ENCODE results near the gene MBTPS1. TPM values are rescaled to one million over a fixed set of nuclear protein-coding genes. Genes with fewer than 3 reads are reported as not detected.

Gene MBTPS1
- total and polyA plus RNA-seq, 4 donors: 21.1 to 65.0 (median 30.8) TPM

DNA sequence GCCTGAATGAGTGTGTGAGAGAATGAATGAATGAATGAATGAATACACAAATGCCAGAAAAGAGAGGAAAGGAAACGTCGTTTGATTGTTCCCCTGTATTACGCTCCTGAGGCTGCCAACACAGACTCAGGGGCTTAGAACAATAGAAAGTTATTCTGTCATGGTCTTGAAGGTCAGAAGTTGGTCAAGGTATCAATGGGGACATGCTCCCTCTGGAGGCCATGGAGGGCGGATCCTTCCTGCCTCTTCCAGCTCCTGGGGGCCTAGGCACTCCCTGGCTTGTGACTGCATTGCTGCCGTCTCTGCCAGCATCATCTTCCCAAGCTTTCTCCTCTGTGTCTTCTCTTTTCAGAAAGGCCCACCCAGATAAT, 72.6 kb downstream of the MBTPS1 start:
- peaks cover 0 to 2% (median 0%) of the 10 kb centered on the region in 4 donors for H3K36me3 ChIP-seq (ENCODE audit: control insufficient read depth in 4 of 4, insufficient read depth in 3 of 4, low read depth in 1 of 4, low read length in 3 of 4)
- no peak for DNase-seq (ENCODE audit: low spot score)
- H3K4me3 ChIP-seq (ENCODE audit: low read depth in 1 of 3, low read length in 3 of 3): no peak overlapping the region
- no peaks in the 10 kb centered on the region for H3K27me3 ChIP-seq (ENCODE audit: control insufficient read depth in 4 of 4, insufficient read depth in 4 of 4, low read length in 3 of 4)
- no peaks in the 10 kb centered on the region for H3K9me3 ChIP-seq (ENCODE audit: control insufficient read depth in 4 of 4, low read length in 3 of 4)
- no peak overlapping the region for H3K27ac ChIP-seq (ENCODE audit: low read depth in 1 of 2, low read length in 2 of 2)
- TF ChIP-seq, protein P1, sequence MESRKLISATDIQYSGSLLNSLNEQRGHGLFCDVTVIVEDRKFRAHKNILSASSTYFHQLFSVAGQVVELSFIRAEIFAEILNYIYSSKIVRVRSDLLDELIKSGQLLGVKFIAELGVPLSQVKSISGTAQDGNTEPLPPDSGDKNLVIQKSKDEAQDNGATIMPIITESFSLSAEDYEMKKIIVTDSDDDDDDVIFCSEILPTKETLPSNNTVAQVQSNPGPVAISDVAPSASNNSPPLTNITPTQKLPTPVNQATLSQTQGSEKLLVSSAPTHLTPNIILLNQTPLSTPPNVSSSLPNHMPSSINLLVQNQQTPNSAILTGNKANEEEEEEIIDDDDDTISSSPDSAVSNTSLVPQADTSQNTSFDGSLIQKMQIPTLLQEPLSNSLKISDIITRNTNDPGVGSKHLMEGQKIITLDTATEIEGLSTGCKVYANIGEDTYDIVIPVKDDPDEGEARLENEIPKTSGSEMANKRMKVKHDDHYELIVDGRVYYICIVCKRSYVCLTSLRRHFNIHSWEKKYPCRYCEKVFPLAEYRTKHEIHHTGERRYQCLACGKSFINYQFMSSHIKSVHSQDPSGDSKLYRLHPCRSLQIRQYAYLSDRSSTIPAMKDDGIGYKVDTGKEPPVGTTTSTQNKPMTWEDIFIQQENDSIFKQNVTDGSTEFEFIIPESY (IDR thresholded peaks at IDR 0.05): no peak
- no peak for TF ChIP-seq TAF1 (conservative IDR thresholded peaks at IDR 0.05)
- no peak for TF ChIP-seq JUND (IDR thresholded peaks at IDR 0.05)
- TF ChIP-seq HNF4G (IDR thresholded peaks at IDR 0.05): no peak
- TF ChIP-seq HNF4A (conservative IDR thresholded peaks at IDR 0.05): no peak
- TF ChIP-seq RAD21 (IDR thresholded peaks at IDR 0.05): peak; percentile 38 to 63
- no peak for TF ChIP-seq NR2F2 (IDR thresholded peaks at IDR 0.05)
- TF ChIP-seq, protein P2, sequence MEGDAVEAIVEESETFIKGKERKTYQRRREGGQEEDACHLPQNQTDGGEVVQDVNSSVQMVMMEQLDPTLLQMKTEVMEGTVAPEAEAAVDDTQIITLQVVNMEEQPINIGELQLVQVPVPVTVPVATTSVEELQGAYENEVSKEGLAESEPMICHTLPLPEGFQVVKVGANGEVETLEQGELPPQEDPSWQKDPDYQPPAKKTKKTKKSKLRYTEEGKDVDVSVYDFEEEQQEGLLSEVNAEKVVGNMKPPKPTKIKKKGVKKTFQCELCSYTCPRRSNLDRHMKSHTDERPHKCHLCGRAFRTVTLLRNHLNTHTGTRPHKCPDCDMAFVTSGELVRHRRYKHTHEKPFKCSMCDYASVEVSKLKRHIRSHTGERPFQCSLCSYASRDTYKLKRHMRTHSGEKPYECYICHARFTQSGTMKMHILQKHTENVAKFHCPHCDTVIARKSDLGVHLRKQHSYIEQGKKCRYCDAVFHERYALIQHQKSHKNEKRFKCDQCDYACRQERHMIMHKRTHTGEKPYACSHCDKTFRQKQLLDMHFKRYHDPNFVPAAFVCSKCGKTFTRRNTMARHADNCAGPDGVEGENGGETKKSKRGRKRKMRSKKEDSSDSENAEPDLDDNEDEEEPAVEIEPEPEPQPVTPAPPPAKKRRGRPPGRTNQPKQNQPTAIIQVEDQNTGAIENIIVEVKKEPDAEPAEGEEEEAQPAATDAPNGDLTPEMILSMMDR (IDR thresholded peaks at IDR 0.05; ENCODE audit: low read depth, low read length, missing input control): peak; percentile 25
- TF ChIP-seq EGR1 (IDR thresholded peaks at IDR 0.05; ENCODE audit: low read depth in 2 of 2): no peak
- TF ChIP-seq SP1 (IDR thresholded peaks at IDR 0.05): no peak
- 37% methylated on average over 5 of the region's 5 CpGs for WGBS
- H3K4me1 ChIP-seq (ENCODE audit: control insufficient read depth in 4 of 4, insufficient read depth in 4 of 4, low read length in 3 of 4): no peaks in the 10 kb centered on the region
- no peak overlapping the region for H3K9ac ChIP-seq (ENCODE audit: low read depth in 1 of 2, low read length in 2 of 2)

DNA sequence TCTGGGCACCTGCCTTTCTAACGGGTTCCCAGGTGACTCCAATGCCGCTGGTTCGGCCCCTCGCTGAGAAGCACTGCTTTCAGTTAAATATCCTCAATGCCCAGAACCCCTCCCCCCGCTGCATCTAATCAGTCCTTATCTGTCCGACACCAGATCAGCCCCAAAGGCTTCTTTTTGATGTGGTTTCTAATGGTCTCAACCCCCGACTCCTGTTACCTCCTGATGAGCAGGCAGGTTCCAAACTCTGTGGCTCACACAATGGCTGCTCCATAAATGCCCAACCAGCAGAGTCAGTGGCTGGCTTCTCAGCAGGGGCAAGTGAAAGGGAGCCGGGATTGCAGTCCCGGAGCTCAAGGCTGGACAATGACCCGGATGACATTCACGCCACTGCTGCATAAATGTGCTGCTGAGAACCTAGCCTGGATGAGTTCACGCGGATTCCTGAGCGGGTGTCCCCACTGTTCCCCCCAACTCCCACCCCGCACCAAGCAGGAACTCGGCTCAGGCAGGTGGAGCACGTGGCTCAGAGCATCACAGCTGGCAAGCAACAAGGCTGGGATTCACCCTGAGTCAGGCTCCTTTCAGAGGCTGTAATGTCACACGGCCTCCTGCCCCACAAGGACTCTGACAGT, 73.1 kb downstream of the MBTPS1 start:
- Histone ChIP-seq H3K4me1 (ENCODE audit: control insufficient read depth in 4 of 4, insufficient read depth in 4 of 4, low read length in 3 of 4) (no peaks in the 10 kb centered on the region), H3K9ac (ENCODE audit: low read depth in 1 of 2, low read length in 2 of 2) (no peak overlapping the region), H3K36me3 (ENCODE audit: control insufficient read depth in 4 of 4, insufficient read depth in 3 of 4, low read depth in 1 of 4, low read length in 3 of 4) (peaks cover 0 to 2% (median 0%) of the 10 kb centered on the region in 4 donors), H3K4me3 (ENCODE audit: low read depth in 1 of 3, low read length in 3 of 3) (no peak overlapping the region), H3K9me3 (ENCODE audit: control insufficient read depth in 4 of 4, low read length in 3 of 4) (no peaks in the 10 kb centered on the region), H3K27me3 (ENCODE audit: control insufficient read depth in 4 of 4, insufficient read depth in 4 of 4, low read length in 3 of 4) (no peaks in the 10 kb centered on the region), H3K27ac (ENCODE audit: low read depth in 1 of 2, low read length in 2 of 2) (no peak overlapping the region)
- no peak for TF ChIP-seq FOXA2 (IDR thresholded peaks at IDR 0.05)
- no peak for TF ChIP-seq TAF1 (conservative IDR thresholded peaks at IDR 0.05)
- no peak for TF ChIP-seq NR2F2 (IDR thresholded peaks at IDR 0.05)
- TF ChIP-seq, protein P3, sequence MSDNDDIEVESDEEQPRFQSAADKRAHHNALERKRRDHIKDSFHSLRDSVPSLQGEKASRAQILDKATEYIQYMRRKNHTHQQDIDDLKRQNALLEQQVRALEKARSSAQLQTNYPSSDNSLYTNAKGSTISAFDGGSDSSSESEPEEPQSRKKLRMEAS (IDR thresholded peaks at IDR 0.05): no peak
- TF ChIP-seq, protein P4, sequence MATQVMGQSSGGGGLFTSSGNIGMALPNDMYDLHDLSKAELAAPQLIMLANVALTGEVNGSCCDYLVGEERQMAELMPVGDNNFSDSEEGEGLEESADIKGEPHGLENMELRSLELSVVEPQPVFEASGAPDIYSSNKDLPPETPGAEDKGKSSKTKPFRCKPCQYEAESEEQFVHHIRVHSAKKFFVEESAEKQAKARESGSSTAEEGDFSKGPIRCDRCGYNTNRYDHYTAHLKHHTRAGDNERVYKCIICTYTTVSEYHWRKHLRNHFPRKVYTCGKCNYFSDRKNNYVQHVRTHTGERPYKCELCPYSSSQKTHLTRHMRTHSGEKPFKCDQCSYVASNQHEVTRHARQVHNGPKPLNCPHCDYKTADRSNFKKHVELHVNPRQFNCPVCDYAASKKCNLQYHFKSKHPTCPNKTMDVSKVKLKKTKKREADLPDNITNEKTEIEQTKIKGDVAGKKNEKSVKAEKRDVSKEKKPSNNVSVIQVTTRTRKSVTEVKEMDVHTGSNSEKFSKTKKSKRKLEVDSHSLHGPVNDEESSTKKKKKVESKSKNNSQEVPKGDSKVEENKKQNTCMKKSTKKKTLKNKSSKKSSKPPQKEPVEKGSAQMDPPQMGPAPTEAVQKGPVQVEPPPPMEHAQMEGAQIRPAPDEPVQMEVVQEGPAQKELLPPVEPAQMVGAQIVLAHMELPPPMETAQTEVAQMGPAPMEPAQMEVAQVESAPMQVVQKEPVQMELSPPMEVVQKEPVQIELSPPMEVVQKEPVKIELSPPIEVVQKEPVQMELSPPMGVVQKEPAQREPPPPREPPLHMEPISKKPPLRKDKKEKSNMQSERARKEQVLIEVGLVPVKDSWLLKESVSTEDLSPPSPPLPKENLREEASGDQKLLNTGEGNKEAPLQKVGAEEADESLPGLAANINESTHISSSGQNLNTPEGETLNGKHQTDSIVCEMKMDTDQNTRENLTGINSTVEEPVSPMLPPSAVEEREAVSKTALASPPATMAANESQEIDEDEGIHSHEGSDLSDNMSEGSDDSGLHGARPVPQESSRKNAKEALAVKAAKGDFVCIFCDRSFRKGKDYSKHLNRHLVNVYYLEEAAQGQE (IDR thresholded peaks at IDR 0.05): no peak
- TF ChIP-seq FOXA1 (IDR thresholded peaks at IDR 0.05): no peak
- TF ChIP-seq RXRA (IDR thresholded peaks at IDR 0.05): no peak
- TF ChIP-seq HNF4G (IDR thresholded peaks at IDR 0.05): no peak
- TF ChIP-seq SP1 (IDR thresholded peaks at IDR 0.05): no peak
- no peak for TF ChIP-seq EGR1 (IDR thresholded peaks at IDR 0.05; ENCODE audit: low read depth in 2 of 2)
- TF ChIP-seq, protein P5, sequence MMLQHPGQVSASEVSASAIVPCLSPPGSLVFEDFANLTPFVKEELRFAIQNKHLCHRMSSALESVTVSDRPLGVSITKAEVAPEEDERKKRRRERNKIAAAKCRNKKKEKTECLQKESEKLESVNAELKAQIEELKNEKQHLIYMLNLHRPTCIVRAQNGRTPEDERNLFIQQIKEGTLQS (IDR thresholded peaks at IDR 0.05): no peak
- TF ChIP-seq GABPA (IDR thresholded peaks at IDR 0.05 in 1 of 2, conservative IDR thresholded peaks at IDR 0.05 in 1 of 2): no peak
- TF ChIP-seq YY1 (IDR thresholded peaks at IDR 0.05): no peak
- no peak for TF ChIP-seq JUND (IDR thresholded peaks at IDR 0.05)
- TF ChIP-seq HNF4A (conservative IDR thresholded peaks at IDR 0.05): no peak
- TF ChIP-seq, protein P1 (IDR thresholded peaks at IDR 0.05): no peak
- 41% methylated on average over 18 of the region's 18 CpGs for WGBS
- DNase-seq (ENCODE audit: low spot score): no peak

All from liver (tissue), 9 donors.